ENCODE measurements around the gene ASB9.
"Not testable (repeated sequence)": the region's sequence is repeated elsewhere in the genome, so short reads cannot be mapped to it uniquely, and the experiment has no call there.

Gene ASB9

DNA sequence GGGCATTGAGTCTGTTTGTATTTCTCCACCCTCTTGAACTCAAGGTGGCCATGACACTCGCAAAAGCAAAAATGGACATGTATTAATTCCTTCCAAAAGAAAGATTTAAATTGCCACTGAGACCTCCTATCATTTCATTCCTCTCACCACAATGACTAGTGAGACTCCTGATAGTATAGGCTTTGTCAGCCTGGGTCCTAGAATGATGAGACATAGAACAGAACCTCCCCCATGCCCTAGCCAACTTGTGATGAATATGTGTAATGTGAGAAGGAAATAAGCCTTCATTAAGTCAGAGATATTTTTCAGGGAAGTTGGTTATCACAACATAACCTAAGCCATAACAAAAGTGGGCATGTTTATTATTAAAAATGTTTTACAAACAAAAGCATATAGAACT is 62.5 kb downstream of the ASB9 start:
- H3K4me1 ChIP-seq (ENCODE audit: insufficient read depth, low read length) = no peaks in the 10 kb centered on the region
- no peak overlapping the region for H3K9ac ChIP-seq (ENCODE audit: low read depth, low read length)
- no peaks in the 10 kb centered on the region for H3K27me3 ChIP-seq (ENCODE audit: insufficient read depth, low read length)
- WGBS = 93% methylated on average over 1 of the region's 1 CpG
- H3K9me3 ChIP-seq (ENCODE audit: insufficient read depth, low read depth, low read length) = no peaks in the 10 kb centered on the region
- H3K4me3 ChIP-seq (ENCODE audit: low read length) = no peak overlapping the region
- H3K27ac ChIP-seq (ENCODE audit: low read depth, low read length) = no peak overlapping the region
- H3K36me3 ChIP-seq (ENCODE audit: insufficient read depth, low read length) = no peaks in the 10 kb centered on the region

DNA sequence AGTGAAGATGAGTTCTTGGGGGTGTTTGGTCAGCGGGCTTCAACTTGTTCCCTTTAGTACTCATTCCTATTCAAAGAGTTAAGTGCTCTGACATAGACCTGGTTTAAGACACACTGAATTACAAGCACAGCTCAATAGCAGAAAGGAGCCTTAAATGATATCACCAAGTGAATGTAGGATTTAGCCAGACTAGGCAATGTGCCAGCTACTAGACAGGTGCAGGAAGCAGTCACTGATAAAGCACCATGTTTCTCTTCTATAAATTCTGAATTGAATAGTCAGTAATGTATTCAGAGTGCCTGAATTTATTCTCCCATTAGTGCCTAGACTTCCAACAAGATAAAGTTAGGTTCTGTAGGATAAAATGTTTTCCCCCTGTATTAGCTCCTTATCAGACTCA is 63.6 kb downstream of the ASB9 start:
- Histone ChIP-seq H3K36me3 (ENCODE audit: insufficient read depth, low read length) (no peaks in the 10 kb centered on the region), H3K4me3 (ENCODE audit: low read length) (no peak overlapping the region), H3K9me3 (ENCODE audit: insufficient read depth, low read depth, low read length) (no peaks in the 10 kb centered on the region), H3K4me1 (ENCODE audit: insufficient read depth, low read length) (no peaks in the 10 kb centered on the region), H3K9ac (ENCODE audit: low read depth, low read length) (no peak overlapping the region), H3K27ac (ENCODE audit: low read depth, low read length) (no peak overlapping the region), H3K27me3 (ENCODE audit: insufficient read depth, low read length) (no peaks in the 10 kb centered on the region)
- WGBS = no CpG with 5 or more reads among the region's 1 CpG

DNA sequence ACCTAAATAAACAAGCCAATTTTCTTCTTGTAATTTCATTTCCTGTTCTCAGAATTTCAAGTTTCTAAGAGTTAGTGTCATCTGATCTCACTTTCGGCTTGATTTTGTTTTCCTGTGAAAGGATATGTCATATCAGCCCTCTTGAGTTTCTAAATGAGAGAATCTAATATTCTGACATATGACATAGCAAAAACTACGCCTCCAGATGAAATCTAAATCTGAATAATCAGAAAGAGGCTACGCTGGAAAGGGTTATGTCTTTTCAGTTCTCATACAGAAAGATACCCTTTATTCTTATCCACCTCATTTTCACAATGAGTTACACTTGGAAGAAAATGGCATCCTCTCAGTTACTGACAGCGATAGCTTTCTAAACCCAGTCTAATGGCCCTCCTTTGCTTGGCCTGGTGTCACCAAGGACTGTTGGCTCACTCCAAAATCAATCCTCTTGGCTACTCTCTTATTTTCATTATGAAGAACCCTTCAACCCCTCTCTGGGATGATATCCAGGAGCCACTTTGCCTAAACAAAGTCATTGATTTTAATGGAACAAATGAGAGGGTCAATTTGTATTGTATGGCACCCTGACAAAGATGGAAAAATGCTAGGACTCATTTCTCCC is 65.6 kb downstream of the ASB9 start:
- H3K27me3 ChIP-seq (ENCODE audit: insufficient read depth, low read length) = no peaks in the 10 kb centered on the region
- H3K27ac ChIP-seq (ENCODE audit: low read depth, low read length) = no peak overlapping the region
- 95% methylated on average over 3 of the region's 4 CpGs for WGBS
- no peaks in the 10 kb centered on the region for H3K36me3 ChIP-seq (ENCODE audit: insufficient read depth, low read length)
- no peaks in the 10 kb centered on the region for H3K9me3 ChIP-seq (ENCODE audit: insufficient read depth, low read depth, low read length)
- no peaks in the 10 kb centered on the region for H3K4me1 ChIP-seq (ENCODE audit: insufficient read depth, low read length)
- no peak overlapping the region for H3K4me3 ChIP-seq (ENCODE audit: low read length)
- H3K9ac ChIP-seq (ENCODE audit: low read depth, low read length) = no peak overlapping the region

DNA sequence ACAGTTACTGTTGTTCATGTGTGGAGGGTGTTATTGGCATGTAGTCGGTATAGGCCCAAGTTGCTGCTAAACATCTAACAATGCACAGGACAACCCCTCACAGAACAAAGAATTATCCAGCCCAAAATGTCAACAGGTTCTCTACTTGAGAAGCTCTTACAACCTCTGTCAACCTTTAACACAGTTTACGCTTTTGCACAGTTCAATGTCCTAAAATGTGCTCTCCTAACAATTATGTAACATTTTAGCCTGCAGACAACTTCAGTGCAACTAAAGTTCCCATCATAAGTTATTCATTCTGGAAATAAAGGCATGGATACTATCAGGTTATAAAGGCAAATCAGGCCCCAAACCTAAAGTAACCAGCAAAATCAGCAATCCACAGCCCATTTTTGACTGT is 66.2 kb downstream of the ASB9 start:
- H3K4me1 ChIP-seq (ENCODE audit: insufficient read depth, low read length) = no peaks in the 10 kb centered on the region
- 87% methylated on average over 1 of the region's 2 CpGs for WGBS
- H3K4me3 ChIP-seq (ENCODE audit: low read length) = no peak overlapping the region
- no peaks in the 10 kb centered on the region for H3K36me3 ChIP-seq (ENCODE audit: insufficient read depth, low read length)
- no peaks in the 10 kb centered on the region for H3K27me3 ChIP-seq (ENCODE audit: insufficient read depth, low read length)
- H3K9ac ChIP-seq (ENCODE audit: low read depth, low read length) = no peak overlapping the region
- no peak overlapping the region for H3K27ac ChIP-seq (ENCODE audit: low read depth, low read length)
- H3K9me3 ChIP-seq (ENCODE audit: insufficient read depth, low read depth, low read length) = no peaks in the 10 kb centered on the region

DNA sequence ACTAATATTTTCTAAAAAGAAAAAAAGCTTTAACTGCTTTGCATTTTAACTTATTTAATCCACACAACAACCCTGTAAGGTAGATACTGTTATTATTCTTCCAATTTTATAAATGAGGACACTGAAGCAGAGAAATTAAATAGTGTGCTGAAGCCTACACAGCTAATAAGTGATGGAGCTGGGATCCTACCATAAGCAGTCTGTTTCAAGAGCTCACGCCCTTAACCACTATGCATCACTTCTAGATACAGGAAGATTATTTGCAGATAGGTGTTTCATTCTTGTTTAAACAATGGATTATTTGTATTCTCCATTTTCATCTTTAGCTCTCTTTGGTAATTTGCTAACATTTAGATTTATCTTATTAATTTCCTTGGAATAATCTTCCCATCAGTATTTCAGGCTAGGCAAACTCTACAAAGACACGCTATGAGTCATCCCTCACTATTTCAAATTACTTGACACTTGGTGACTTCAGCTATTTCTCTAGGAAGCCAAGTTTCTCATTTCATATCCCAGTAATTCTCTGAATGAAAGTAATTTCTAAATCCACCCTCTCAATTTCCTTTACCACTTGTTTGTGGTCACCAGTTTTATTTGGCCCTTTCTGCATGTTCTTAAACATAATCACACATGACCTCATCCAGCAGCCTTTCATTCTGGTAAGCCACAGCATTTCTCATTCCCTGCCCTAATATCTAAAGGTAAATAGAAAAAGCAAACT is 67.3 kb downstream of the ASB9 start:
- Histone ChIP-seq H3K9ac (ENCODE audit: low read depth, low read length) (no peak overlapping the region), H3K36me3 (ENCODE audit: insufficient read depth, low read length) (no peaks in the 10 kb centered on the region), H3K4me1 (ENCODE audit: insufficient read depth, low read length) (no peaks in the 10 kb centered on the region), H3K27ac (ENCODE audit: low read depth, low read length) (no peak overlapping the region), H3K27me3 (ENCODE audit: insufficient read depth, low read length) (no peaks in the 10 kb centered on the region), H3K4me3 (ENCODE audit: low read length) (no peak overlapping the region), H3K9me3 (ENCODE audit: insufficient read depth, low read depth, low read length) (no peaks in the 10 kb centered on the region)
- WGBS = 91% methylated on average over 1 of the region's 2 CpGs

DNA sequence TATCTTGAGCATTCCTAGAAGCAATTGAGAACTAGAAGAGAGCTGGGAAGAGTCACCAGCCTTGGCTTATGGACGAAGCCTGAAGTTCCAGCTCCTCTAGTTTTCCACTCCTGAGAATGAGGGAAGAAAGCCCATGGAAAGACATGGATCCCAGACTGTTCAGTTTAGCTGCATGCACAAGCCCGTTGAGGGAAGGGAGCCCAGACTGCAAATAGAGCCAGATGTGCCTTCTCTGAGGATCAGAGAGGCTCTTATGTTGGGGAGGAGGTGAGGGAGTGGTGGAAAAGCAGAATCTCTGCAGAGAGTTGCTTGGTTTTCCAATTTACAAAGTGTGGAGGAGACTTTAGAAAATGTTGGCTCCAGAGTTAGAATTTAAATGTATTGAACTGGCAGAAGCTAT is 69.0 kb downstream of the ASB9 start:
- Histone ChIP-seq H3K9ac (ENCODE audit: low read depth, low read length) (no peak overlapping the region), H3K4me3 (ENCODE audit: low read length) (no peak overlapping the region), H3K36me3 (ENCODE audit: insufficient read depth, low read length) (no peaks in the 10 kb centered on the region), H3K27ac (ENCODE audit: low read depth, low read length) (no peak overlapping the region), H3K9me3 (ENCODE audit: insufficient read depth, low read depth, low read length) (no peaks in the 10 kb centered on the region), H3K4me1 (ENCODE audit: insufficient read depth, low read length) (no peaks in the 10 kb centered on the region), H3K27me3 (ENCODE audit: insufficient read depth, low read length) (no peaks in the 10 kb centered on the region)
- WGBS = 89% methylated on average over 2 of the region's 2 CpGs

DNA sequence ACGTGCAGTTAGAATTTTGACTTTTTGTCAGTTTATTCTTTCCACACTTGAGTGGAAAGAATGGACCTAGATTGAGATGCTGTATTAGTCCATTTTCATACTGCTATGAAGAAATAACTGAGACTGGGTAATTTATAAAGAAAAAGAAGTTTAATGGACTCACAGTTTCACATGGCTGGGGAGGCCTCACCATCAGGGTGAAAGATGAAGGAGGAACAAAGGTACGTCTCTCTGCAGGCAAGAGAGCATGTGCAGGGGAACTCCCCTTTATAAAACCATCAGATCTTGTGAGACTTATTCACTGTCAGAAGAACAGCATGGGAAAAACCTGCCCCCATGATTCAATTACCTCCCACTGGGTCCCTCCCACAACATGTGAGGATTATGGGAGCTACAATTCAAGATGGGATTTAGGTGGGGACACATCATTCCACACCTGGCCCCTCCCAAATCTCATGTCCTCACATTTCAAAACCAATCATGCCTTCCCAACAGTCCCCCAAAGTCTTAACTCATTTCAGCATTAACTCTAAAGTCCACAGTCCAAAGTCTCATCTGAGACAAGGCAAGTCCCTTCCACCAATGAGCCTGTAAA is 71.2 kb downstream of the ASB9 start:
- H3K27ac ChIP-seq (ENCODE audit: low read depth, low read length); H3K4me1 ChIP-seq (ENCODE audit: insufficient read depth, low read length); H3K4me3 ChIP-seq (ENCODE audit: low read length); H3K27me3 ChIP-seq (ENCODE audit: insufficient read depth, low read length); H3K36me3 ChIP-seq (ENCODE audit: insufficient read depth, low read length); H3K9ac ChIP-seq (ENCODE audit: low read depth, low read length); H3K9me3 ChIP-seq (ENCODE audit: insufficient read depth, low read depth, low read length): not testable (repeated sequence)
- WGBS = no CpG with 5 or more reads among the region's 2 CpGs

DNA sequence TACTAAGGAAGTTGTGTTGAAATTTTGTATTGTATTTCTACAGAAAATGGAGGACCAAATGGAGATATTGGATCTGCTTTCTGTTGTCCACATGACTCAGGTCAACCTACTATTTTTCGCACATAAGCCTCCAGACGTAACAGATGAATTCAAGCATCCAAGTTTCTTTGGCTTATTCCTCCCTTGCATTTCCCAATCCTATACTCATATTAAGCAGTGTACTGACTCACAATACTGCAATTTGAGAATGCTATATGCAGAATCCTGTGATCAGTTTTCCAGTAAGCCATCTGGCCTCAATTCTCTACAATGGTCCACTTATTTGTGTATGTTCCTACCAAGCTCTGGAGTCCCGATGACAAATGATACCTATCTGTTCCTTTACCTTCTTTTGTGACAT is 75.7 kb downstream of the ASB9 start:
- Histone ChIP-seq H3K9ac (ENCODE audit: low read depth, low read length) (no peak overlapping the region), H3K27ac (ENCODE audit: low read depth, low read length) (no peak overlapping the region), H3K36me3 (ENCODE audit: insufficient read depth, low read length) (no peaks in the 10 kb centered on the region), H3K4me3 (ENCODE audit: low read length) (no peak overlapping the region), H3K9me3 (ENCODE audit: insufficient read depth, low read depth, low read length) (no peaks in the 10 kb centered on the region), H3K27me3 (ENCODE audit: insufficient read depth, low read length) (no peaks in the 10 kb centered on the region), H3K4me1 (ENCODE audit: insufficient read depth, low read length) (no peaks in the 10 kb centered on the region)
- WGBS = 92% methylated on average over 2 of the region's 3 CpGs
